Endothelial cell of umbilical vein (primary cell): ENCODE results near the gene RTEL1. TPM values are rescaled to one million over a fixed set of nuclear protein-coding genes. Genes with fewer than 3 reads are reported as not detected.

Source experiments
- BruUV-seq: library from RNA; stranded (reverse); fragments of 400-500 nt; replicated peaks from 2 replicates; lab custom pipeline; 2021; lab: Mats Ljungman, UMichigan
- CTCF ChIA-PET: fragments of 300-600, 350-600 bp; sonication (Branson Sonifier 250); formaldehyde crosslinking; loops from one replicate; lab custom pipeline; 2021; ENCODE audit warnings: antibody characterized with exemption, inconsistent platforms; lab: Charles Lee
- POLR2A ChIA-PET: fragments of 300-600, 350-600 bp; sonication (Branson Sonifier 250); formaldehyde crosslinking; loops from one replicate; lab custom pipeline; 2021; ENCODE audit warnings: antibody characterized with exemption, inconsistent platforms; lab: Charles Lee
- DNase-seq: peaks from one replicate; pipeline ENCODE4 v3.0.0-alpha.2; 2011; ENCODE audit warnings: low read depth, low spot score
- FAIRE-seq: peaks from 2 replicates; lab custom pipeline; 2011; peaks lifted over from hg19 to GRCh38; lab: Jason Lieb, UNC
- H2AFZ ChIP-seq: 2 replicates; pipeline ENCODE4 v1.6.0; 2012; ENCODE audit warnings: low read depth, low read length, control low read depth, inconsistent platforms
- H3K27ac ChIP-seq: 2 replicates; pipeline ENCODE4 v1.5.1; 2011; ENCODE audit warnings: low read depth, mild to moderate bottlenecking, control low read depth, low read length, moderate library complexity; ENCODE audit not compliant: insufficient read depth
- H3K27me3 ChIP-seq, 2 experiments: 2 replicates each; pipeline versions ENCODE4 v1.6.0 to v1.6.1; 2011; ENCODE audit warnings: low read length in 2 of 2, mixed read lengths in 1 of 2; ENCODE audit not compliant: control insufficient read depth in 2 of 2, insufficient read depth in 2 of 2
- H3K36me3 ChIP-seq, 2 experiments: 2 replicates in 1 of 2; 3 replicates in 1 of 2; pipeline ENCODE4 v1.5.1; 2011; ENCODE audit warnings: low read length in 2 of 2, mild to moderate bottlenecking in 1 of 2, moderate library complexity in 1 of 2; ENCODE audit not compliant: control insufficient read depth in 2 of 2, insufficient read depth in 2 of 2; ENCODE audit errors: extremely low read depth in 1 of 2
- H3K4me1 ChIP-seq: 3 replicates; pipeline ENCODE4 v1.5.1; 2011; ENCODE audit warnings: mild to moderate bottlenecking, low read length; ENCODE audit not compliant: control insufficient read depth, insufficient read depth; ENCODE audit errors: extremely low read depth
- H3K4me2 ChIP-seq: 2 replicates; pipeline ENCODE4 v1.6.1; 2011; ENCODE audit warnings: low read length, control low read depth, mixed read lengths; ENCODE audit not compliant: insufficient read depth
- H3K4me3 ChIP-seq, 3 experiments: fragments of 200-600 bp in 1 of 3; sonication (generic), shearing (Covaris generic) in 1 of 3; replicated peaks in 1 of 3; 2 replicates each; pipeline ENCODE4 v1.5.1; 2011 to 2016; ENCODE audit warnings: control low read depth in 3 of 3, low read length in 3 of 3, mild to moderate bottlenecking in 2 of 3, inconsistent platforms in 1 of 3, low read depth in 1 of 3, moderate library complexity in 1 of 3; ENCODE audit not compliant: insufficient read depth in 1 of 3
- H3K79me2 ChIP-seq: 2 replicates; pipeline ENCODE4 v1.6.0; 2012; ENCODE audit warnings: low read length, inconsistent platforms; ENCODE audit not compliant: control insufficient read depth, insufficient read depth
- H3K9ac ChIP-seq: replicated peaks from 2 replicates; pipeline ENCODE3; 2011; ENCODE audit warnings: low read length, control low read depth; ENCODE audit not compliant: insufficient read depth; ENCODE audit errors: extremely low read depth
- H3K9me1 ChIP-seq: replicated peaks from 3 replicates; pipeline ENCODE4 v1.6.0; 2011; ENCODE audit warnings: mild to moderate bottlenecking, low read length; ENCODE audit not compliant: control insufficient read depth, insufficient read depth; ENCODE audit errors: extremely low read depth
- H3K9me3 ChIP-seq: replicated peaks from 2 replicates; pipeline ENCODE4 v1.5.1; 2012; ENCODE audit warnings: low read length, inconsistent platforms; ENCODE audit not compliant: control insufficient read depth, insufficient read depth
- H4K20me1 ChIP-seq: replicated peaks from 2 replicates; pipeline ENCODE3; 2011; ENCODE audit warnings: mild to moderate bottlenecking, low read length; ENCODE audit not compliant: control insufficient read depth, insufficient read depth; ENCODE audit errors: extremely low read depth
- CTCF ChIP-seq, 2 donors: IDR thresholded peaks; 1 replicate in 1 of 2; 2 replicates in 1 of 2; pipeline ENCODE4 v1.5.1; 2011; ENCODE audit warnings: low read length in 2 of 2, mild to moderate bottlenecking in 2 of 2, moderate library complexity in 2 of 2, control low read depth in 1 of 2, inconsistent platforms in 1 of 2, low read depth in 1 of 2; ENCODE audit not compliant: insufficient read depth in 1 of 2; ENCODE audit errors: extremely low read depth in 1 of 2
- EZH2 ChIP-seq: IDR thresholded peaks from 2 replicates; pipeline ENCODE4 v1.6.1; 2012; ENCODE audit warnings: borderline replicate concordance, low read depth, mild to moderate bottlenecking, moderate library complexity, low read length, inconsistent platforms; ENCODE audit not compliant: severe bottlenecking
- JUN ChIP-seq: IDR thresholded peaks from 2 replicates; pipeline ENCODE4 v1.6.1; 2011; ENCODE audit warnings: borderline replicate concordance, low read depth; ENCODE audit not compliant: insufficient read length, insufficient read depth
- MYC ChIP-seq: IDR thresholded peaks from one replicate; pipeline ENCODE4 v1.6.1; 2011; ENCODE audit warnings: mild to moderate bottlenecking, low read depth, low read length
- POLR2AphosphoS5 ChIP-seq: IDR thresholded peaks from 2 replicates; pipeline ENCODE4 v1.6.1; 2012; ENCODE audit warnings: low read depth, mild to moderate bottlenecking, control low read depth, low read length, moderate library complexity; ENCODE audit not compliant: insufficient read depth
- dilution Hi-C: fragments of 300-500 bp; cut with MboI; formaldehyde crosslinking; loops from one replicate; pipeline ENCODE4 v1.15.0; 2019; ENCODE audit warnings: low sequenced_read_pairs; ENCODE audit not compliant: extremely low pct_ligation_motif_present
- intact Hi-C: fragments of 100-400 bp; cut with micrococcal nuclease; formaldehyde crosslinking; loops from one replicate; pipeline ENCODE4 v1.10.0; 2022
- polyA plus RNA-seq, 4 experiments: library from polyadenylated mRNA; depleted of rRNA in 3 of 4; stranded (reverse) in 3 of 4; unstranded in 1 of 4; fragments of >200 nt; gene quantifications; 2 replicates each; pipeline versions ENCODE4 v1.2.1 to v1.2.3, GENCODE V29; 2011 to 2012; ENCODE audit warnings: missing spikeins in 1 of 4
- total RNA-seq: library from RNA; stranded (reverse); gene quantifications from 2 replicates; pipeline ENCODE4 v1.2.3, GENCODE V29; 2021
- TF ChIP-seq, protein P1 (sequence below): IDR thresholded peaks from 2 replicates; pipeline ENCODE4 v1.6.1; 2011; ENCODE audit not compliant: insufficient read depth, insufficient read length

Gene RTEL1
- total and polyA plus RNA-seq, 2 donors (not counting 3 experiments of a cell fraction or from before 2014, with no cell fraction given), result 17.0 to 44.9 TPM

DNA sequence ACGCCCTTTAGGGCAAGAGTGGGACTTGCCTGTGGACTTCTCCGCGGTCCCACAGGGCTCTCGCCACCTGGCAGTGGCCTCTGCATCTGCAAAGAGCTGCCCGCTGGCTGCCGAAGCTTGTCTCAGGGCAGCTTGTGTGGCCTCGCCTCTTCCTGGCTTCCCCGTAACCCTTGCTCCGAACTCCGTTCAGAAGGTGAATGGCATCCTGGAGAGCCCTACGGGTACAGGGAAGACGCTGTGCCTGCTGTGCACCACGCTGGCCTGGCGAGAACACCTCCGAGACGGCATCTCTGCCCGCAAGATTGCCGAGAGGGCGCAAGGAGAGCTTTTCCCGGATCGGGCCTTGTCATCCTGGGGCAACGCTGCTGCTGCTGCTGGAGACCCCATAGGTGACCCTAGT, 3.0 kb downstream of the RTEL1 start:
- no peak overlapping the region for H3K4me2 ChIP-seq
- no peaks in the 10 kb centered on the region for H3K27me3 ChIP-seq
- peaks cover 10% of the 10 kb centered on the region for H3K4me1 ChIP-seq
- POLR2A ChIA-PET, result no interaction called here
- no peak overlapping the region for H3K4me3 ChIP-seq
- dilution Hi-C loops, result no loop called here
- peaks cover 18% of the 10 kb centered on the region for H3K79me2 ChIP-seq
- TF ChIP-seq POLR2AphosphoS5, result no peak
- no peak for TF ChIP-seq JUN
- no peak for TF ChIP-seq CTCF (IDR thresholded peaks at IDR 0.05; ENCODE audit: extremely low read depth in 1 of 2, insufficient read depth in 1 of 2, low read depth in 1 of 2, low read length in 2 of 2)
- no peak for TF ChIP-seq EZH2
- TF ChIP-seq, protein P1, sequence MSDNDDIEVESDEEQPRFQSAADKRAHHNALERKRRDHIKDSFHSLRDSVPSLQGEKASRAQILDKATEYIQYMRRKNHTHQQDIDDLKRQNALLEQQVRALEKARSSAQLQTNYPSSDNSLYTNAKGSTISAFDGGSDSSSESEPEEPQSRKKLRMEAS, result no peak
- no peak for TF ChIP-seq MYC
- H3K27ac ChIP-seq, result no peak overlapping the region
- no TSS peak for BruUV-seq
- no peak overlapping the region for H2AFZ ChIP-seq
- peaks cover 0 to 25% of the 10 kb centered on the region in 2 experiments for H3K36me3 ChIP-seq
- intact Hi-C loops, result no loop called here
- H3K9me1 ChIP-seq, result no peaks in the 10 kb centered on the region
- CTCF ChIA-PET, result interaction anchor here (2.6 kb wide), 1 partner anchor 21 kb away, joined by 11 read pairs; no protein-coding TSS in a partner anchor
- no peak for DNase-seq
- no peak for FAIRE-seq
- H3K9me3 ChIP-seq, result no peaks in the 10 kb centered on the region
- no peak overlapping the region for H3K9ac ChIP-seq
- no peaks in the 10 kb centered on the region for H4K20me1 ChIP-seq
